ENCODE data around the gene MORN1.
"Not testable (repeated sequence)": the region's sequence is repeated elsewhere in the genome, so short reads cannot be mapped to it uniquely, and the experiment has no call there.

The MORN1 gene

DNA sequence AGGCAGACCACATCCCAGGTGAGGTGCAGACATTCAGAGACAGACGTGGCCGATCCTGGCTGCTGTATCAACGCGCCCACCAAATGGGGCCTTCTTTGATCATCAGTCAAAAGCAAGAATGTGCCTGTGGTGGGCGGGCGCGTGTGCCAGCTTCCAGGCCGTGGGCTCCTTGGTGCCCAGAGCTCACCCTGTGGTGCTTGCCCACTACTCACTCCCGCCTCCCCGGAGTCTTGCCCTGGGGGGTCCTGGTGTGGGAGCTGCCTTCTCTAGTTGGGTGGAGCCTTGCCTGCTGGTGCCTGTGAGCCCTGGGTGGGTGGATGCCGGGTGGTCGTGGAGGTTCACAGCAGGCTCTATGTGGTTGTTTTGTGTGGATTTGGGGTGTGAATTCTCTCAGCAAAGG, 92.7 kb downstream of the MORN1 start:
- no peak for DNase-seq (ENCODE audit: low read depth, low spot score)
- Histone ChIP-seq H3K4me3 (no peak overlapping the region), H3K9ac (ENCODE audit: insufficient read length) (no peak overlapping the region), H3K9me3 (ENCODE audit: low read depth, low read length) (no peaks in the 10 kb centered on the region), H3K27ac (no peak overlapping the region), H3K36me3 (ENCODE audit: insufficient read depth, low read length) (peaks cover 5% of the 10 kb centered on the region; the same call in 1 of the 2 replicates)
- TF ChIP-seq EZH2 (IDR thresholded peaks at IDR 0.05) (no peak), POLR2AphosphoS5 (IDR thresholded peaks at IDR 0.05; ENCODE audit: borderline replicate concordance, low read depth, low read length) (no peak), FOXP2 (optimal IDR thresholded peaks at IDR 0.05; ENCODE audit: control extremely low read depth, extremely low read length, insufficient read depth) (no peak)

DNA sequence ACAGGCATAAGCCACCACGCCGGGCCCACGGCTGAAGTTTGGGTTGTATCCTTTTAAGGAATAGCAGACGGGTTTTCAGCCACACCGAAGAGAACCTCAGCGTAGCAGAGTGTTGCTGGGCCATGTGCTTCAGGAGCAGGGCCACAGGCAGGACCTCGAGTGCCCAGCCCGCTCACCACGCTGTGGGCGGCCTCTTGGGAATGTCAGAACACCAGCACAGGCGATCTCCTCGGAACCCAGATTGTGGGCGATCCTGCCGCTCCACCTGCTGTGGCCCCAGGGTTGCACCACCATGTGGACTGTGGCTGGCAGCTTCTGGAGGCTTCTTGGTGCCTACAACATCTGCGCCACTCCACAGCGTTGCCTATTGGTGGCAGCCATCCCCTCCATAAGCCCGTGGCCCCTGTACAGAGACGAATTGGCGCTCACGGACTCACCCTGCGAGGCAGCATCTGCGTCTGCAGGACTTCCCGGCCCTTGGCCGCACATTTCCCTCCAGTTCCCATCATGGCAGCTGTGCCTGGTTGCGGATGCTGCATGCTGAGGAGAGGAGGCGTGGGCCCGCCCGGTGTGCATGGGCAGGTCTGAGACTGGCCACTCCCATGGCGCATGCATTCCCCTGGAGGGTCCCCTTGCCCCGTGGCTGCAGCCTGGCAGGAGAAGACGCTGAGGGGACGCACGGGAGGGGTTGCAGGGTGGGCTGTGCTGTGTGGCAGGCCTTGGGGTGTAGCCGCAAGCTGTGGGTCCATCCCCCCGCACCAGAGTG, 93.9 kb downstream of the MORN1 start:
- H3K36me3 ChIP-seq (ENCODE audit: insufficient read depth, low read length) = no peaks in the 10 kb centered on the region
- no peak overlapping the region for H3K9ac ChIP-seq (ENCODE audit: insufficient read length)
- DNase-seq (ENCODE audit: low read depth, low spot score) = no peak
- no peak overlapping the region for H3K27ac ChIP-seq
- no peak overlapping the region for H3K4me3 ChIP-seq
- no peak for TF ChIP-seq FOXP2 (optimal IDR thresholded peaks at IDR 0.05; ENCODE audit: control extremely low read depth, extremely low read length, insufficient read depth)
- TF ChIP-seq EZH2 (IDR thresholded peaks at IDR 0.05) = no peak
- TF ChIP-seq POLR2AphosphoS5 (IDR thresholded peaks at IDR 0.05; ENCODE audit: borderline replicate concordance, low read depth, low read length) = no peak
- H3K9me3 ChIP-seq (ENCODE audit: low read depth, low read length) = no peaks in the 10 kb centered on the region

DNA sequence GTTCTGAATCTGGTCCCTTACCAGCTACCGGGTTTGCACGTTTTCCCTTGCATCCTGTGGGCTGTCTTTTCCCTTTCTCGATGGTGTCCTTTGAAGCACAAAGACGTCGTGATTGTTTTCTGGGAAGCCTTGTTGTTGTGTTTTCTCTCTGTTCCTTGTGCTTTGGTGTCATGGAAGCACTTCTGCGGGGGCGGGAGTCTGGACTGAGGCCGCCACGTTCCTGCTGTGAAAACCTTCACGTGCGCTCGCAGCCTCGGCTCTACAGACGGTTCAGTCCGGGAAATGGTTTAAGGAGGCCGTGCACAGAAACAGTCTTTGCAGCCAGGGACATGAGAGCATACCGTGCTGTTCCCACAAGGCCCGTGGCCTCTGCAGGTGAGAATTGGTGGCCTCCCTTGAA, 94.7 kb downstream of the MORN1 start:
- TF ChIP-seq FOXP2 (optimal IDR thresholded peaks at IDR 0.05; ENCODE audit: control extremely low read depth, extremely low read length, insufficient read depth) (no peak), EZH2 (IDR thresholded peaks at IDR 0.05) (no peak), POLR2AphosphoS5 (IDR thresholded peaks at IDR 0.05; ENCODE audit: borderline replicate concordance, low read depth, low read length) (no peak)
- Histone ChIP-seq H3K9ac (ENCODE audit: insufficient read length) (no peak overlapping the region), H3K9me3 (ENCODE audit: low read depth, low read length) (no peaks in the 10 kb centered on the region), H3K27ac (no peak overlapping the region), H3K4me3 (no peak overlapping the region), H3K36me3 (ENCODE audit: insufficient read depth, low read length) (no peaks in the 10 kb centered on the region)
- DNase-seq (ENCODE audit: low read depth, low spot score) = no peak

DNA sequence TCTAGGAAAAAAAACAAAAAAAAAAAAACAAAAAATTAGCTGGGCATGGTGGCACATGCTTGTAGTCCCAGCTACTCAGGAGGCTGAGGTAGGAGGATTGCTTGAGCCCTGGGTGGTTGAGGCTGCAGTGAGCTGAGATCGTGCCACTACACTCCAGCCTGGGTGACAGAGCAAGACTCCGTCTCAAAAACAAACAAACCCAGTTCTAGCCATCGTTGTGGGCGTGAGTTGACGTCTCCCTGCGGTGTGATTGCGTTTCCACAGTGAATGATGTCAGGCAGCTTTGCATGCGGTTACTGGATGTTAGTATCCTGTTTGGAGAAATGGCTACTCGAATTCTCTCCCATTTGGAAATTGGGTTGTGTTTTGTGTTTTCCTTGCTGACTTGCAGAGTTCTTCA, 95.1 kb downstream of the MORN1 start:
- H3K36me3 ChIP-seq (ENCODE audit: insufficient read depth, low read length); H3K9ac ChIP-seq (ENCODE audit: insufficient read length); H3K27ac ChIP-seq; H3K9me3 ChIP-seq (ENCODE audit: low read depth, low read length); DNase-seq (ENCODE audit: low read depth, low spot score); H3K4me3 ChIP-seq: not testable (repeated sequence)

DNA sequence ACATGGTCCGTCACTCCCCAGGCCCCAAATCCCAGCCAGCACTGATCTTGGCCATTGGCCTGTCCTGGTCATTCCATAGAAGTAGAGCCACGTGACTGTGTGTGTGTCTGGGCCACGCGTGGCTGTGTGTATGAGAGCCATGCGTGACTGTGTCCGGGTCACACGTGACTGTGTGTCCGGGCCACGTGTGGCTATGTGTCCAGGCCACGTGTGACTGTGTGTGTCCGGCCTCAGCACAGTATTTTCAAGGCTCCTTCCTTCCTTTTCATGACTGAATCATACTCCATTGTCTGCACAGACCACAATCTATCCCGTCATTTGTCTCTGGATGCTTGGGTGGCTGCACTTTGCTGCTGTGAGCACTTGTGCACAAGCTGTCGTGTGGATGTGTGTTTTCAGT, 95.8 kb downstream of the MORN1 start:
- H3K9me3 ChIP-seq (ENCODE audit: low read depth, low read length) = no peaks in the 10 kb centered on the region
- no peak overlapping the region for H3K9ac ChIP-seq (ENCODE audit: insufficient read length)
- DNase-seq (ENCODE audit: low read depth, low spot score) = no peak
- TF ChIP-seq FOXP2 (optimal IDR thresholded peaks at IDR 0.05; ENCODE audit: control extremely low read depth, extremely low read length, insufficient read depth) (no peak), POLR2AphosphoS5 (IDR thresholded peaks at IDR 0.05; ENCODE audit: borderline replicate concordance, low read depth, low read length) (no peak), EZH2 (IDR thresholded peaks at IDR 0.05) (no peak)
- H3K27ac ChIP-seq = no peak overlapping the region
- H3K36me3 ChIP-seq (ENCODE audit: insufficient read depth, low read length) = no peaks in the 10 kb centered on the region
- H3K4me3 ChIP-seq = no peak overlapping the region

DNA sequence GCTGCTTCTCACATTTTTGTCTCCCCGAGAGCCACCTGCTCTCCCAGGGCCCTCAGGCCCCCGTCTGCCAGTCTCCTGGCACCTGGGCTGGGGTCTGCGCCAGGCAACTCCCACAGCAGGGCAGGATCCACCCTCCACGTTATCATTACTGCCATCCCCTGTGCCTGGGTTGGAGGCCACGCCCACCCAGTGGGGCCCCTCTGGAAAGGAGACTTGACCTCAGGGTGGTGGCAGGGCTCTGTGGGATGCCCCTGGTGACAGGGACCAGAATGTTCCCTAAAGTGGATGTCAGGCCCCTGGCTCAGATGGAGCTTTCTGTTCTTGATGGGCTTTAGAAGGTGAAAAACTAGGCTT, 96.7 kb downstream of the MORN1 start:
- DNase-seq (ENCODE audit: low read depth, low spot score) = no peak
- no peak overlapping the region for H3K9ac ChIP-seq (ENCODE audit: insufficient read length)

DNA sequence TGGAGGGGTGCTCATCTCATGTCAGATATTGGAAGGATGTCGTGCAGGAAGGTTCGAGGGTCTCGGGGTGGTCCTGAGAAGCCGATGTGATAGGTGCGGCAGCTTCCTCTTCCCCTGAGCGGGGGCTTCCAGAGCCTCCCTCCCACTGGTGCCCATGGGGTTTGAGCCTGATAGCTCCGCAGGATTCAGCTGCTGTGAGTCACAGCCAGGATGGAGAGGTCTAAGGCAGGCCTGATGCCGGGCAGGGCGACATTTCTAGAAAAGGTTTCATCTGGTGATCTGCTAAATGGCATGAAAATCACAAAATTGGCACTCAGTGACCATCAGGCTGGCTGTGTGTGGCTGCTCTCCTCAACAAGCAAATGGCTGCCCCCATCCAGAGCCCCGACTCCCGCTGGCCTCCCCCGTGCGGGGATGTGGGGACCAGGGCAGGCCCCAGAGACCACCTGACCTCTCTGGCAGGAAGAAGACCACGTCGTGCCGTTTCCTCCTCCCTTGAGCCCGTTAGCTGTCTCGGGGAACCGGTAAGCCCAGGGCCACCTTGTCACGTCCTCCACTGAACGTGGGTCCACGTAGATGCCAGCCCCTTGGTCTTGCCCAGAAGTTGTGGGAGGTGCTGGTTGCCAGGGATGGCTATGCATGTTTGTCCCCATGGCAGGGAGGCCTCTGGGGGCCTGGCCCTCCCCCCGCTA, 97.2 kb downstream of the MORN1 start:
- Histone ChIP-seq H3K4me3 (no peak overlapping the region), H3K9me3 (ENCODE audit: low read depth, low read length) (no peaks in the 10 kb centered on the region), H3K9ac (ENCODE audit: insufficient read length) (no peak overlapping the region), H3K36me3 (ENCODE audit: insufficient read depth, low read length) (no peaks in the 10 kb centered on the region), H3K27ac (no peak overlapping the region)
- TF ChIP-seq POLR2AphosphoS5 (IDR thresholded peaks at IDR 0.05; ENCODE audit: borderline replicate concordance, low read depth, low read length) (no peak), EZH2 (IDR thresholded peaks at IDR 0.05) (no peak), FOXP2 (optimal IDR thresholded peaks at IDR 0.05; ENCODE audit: control extremely low read depth, extremely low read length, insufficient read depth) (no peak)
- no peak for DNase-seq (ENCODE audit: low read depth, low spot score)

More for the DNA sequence above, 96.7 kb downstream of the MORN1 start:
- Histone ChIP-seq H3K4me3 (no peak overlapping the region), H3K27ac (no peak overlapping the region), H3K36me3 (ENCODE audit: insufficient read depth, low read length) (no peaks in the 10 kb centered on the region), H3K9me3 (ENCODE audit: low read depth, low read length) (no peaks in the 10 kb centered on the region)
- TF ChIP-seq EZH2 (IDR thresholded peaks at IDR 0.05) (no peak), POLR2AphosphoS5 (IDR thresholded peaks at IDR 0.05; ENCODE audit: borderline replicate concordance, low read depth, low read length) (no peak), FOXP2 (optimal IDR thresholded peaks at IDR 0.05; ENCODE audit: control extremely low read depth, extremely low read length, insufficient read depth) (no peak)

DNA sequence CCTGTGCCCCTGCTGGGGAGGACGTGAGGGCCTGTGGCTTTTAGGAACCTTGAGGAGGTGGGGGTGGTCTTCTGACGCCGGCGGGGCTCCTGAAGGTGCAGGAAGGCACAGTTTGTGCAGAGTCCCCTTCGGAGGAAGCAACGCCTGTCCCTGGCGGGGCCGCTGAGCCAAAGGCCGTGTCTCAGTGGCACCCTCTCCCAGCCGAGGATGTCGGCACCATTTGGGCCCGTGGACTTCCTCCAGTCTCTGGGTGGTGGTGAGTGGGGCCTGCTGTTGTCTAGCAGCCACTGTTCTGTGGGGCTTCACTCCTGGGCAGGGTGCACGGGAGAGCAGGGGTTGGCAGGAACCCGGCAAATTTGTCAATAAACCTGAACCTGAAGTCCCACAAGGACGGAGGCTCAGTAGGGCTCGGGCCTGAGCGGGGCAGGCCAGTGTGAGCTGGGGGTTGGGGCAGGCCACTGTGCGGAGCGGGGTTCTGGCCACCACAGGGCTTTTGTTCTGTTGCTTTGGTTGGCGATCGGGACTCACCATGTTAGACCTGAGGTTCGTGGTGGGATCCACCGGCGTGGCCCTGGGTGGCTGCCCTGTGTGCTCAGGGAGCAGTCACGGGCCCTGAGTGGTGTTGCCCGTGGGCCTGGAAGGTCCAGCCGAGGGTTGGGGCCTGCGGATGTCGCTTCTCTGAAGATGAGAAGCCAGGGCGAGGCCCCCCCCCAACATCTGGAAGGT, 98.5 kb downstream of the MORN1 start:
- no peak for TF ChIP-seq FOXP2 (optimal IDR thresholded peaks at IDR 0.05; ENCODE audit: control extremely low read depth, extremely low read length, insufficient read depth)
- no peak for DNase-seq (ENCODE audit: low read depth, low spot score)
- H3K4me3 ChIP-seq = no peak overlapping the region
- no peak overlapping the region for H3K9ac ChIP-seq (ENCODE audit: insufficient read length)
- no peaks in the 10 kb centered on the region for H3K9me3 ChIP-seq (ENCODE audit: low read depth, low read length)
- no peak overlapping the region for H3K27ac ChIP-seq
- no peaks in the 10 kb centered on the region for H3K36me3 ChIP-seq (ENCODE audit: insufficient read depth, low read length)

Data from SK-N-MC (cell line).